H1 (cell line): ENCODE data around the gene CD226. TPM values are rescaled to one million over a fixed set of nuclear protein-coding genes. Genes with fewer than 3 reads are reported as not detected.
A peak's percentile ranks its signal among the peaks of the same experiment; 100 is the strongest.

ENCODE experiments used
- CTCF ChIA-PET: fragments of 300-600 bp; sonication (Branson Sonifier 250); formaldehyde crosslinking; loops from one replicate; lab custom pipeline; 2021; ENCODE audit not compliant: partially characterized antibody; lab: Charles Lee
- POLR2A ChIA-PET: fragments of 300-600 bp; sonication (Branson Sonifier 250); formaldehyde crosslinking; loops from one replicate; lab custom pipeline; 2021; ENCODE audit warnings: inconsistent platforms; ENCODE audit not compliant: partially characterized antibody; lab: Charles Lee
- DNase-seq, 2 experiments: peaks; one replicate each; pipeline versions ENCODE4 v3.0.0 to v3.0.0-alpha.2; 2010 to 2022; ENCODE audit warnings: low spot score in 2 of 2, low read depth in 1 of 2, mixed read lengths in 1 of 2
- FAIRE-seq: peaks from 2 replicates; lab custom pipeline; 2011; peaks lifted over from hg19 to GRCh38; lab: Jason Lieb, UNC
- H2AFZ ChIP-seq: 2 replicates; pipeline ENCODE4 v1.8.1; 2012; ENCODE audit warnings: low read length, inconsistent platforms
- H2AK5ac ChIP-seq: 2 replicates; pipeline ENCODE4 v1.6.1; 2013; ENCODE audit warnings: low read depth, low read length
- H2BK120ac ChIP-seq: replicated peaks from 2 replicates; pipeline ENCODE3; 2013; ENCODE audit warnings: low read depth, low read length, inconsistent platforms
- H2BK12ac ChIP-seq: 2 replicates; pipeline ENCODE4 v1.6.1; 2013; ENCODE audit warnings: low read depth, low read length
- H2BK15ac ChIP-seq: 2 replicates; pipeline ENCODE4 v1.6.1; 2013; ENCODE audit warnings: low read length
- H2BK20ac ChIP-seq: 2 replicates; pipeline ENCODE4 v1.6.1; 2013; ENCODE audit warnings: low read length
- H2BK5ac ChIP-seq: 2 replicates; pipeline ENCODE4 v1.6.1; 2013; ENCODE audit warnings: low read depth, low read length
- H3K14ac ChIP-seq: 2 replicates; pipeline ENCODE4 v1.6.1; 2013; ENCODE audit warnings: inconsistent platforms; ENCODE audit not compliant: insufficient read length
- H3K18ac ChIP-seq: 2 replicates; pipeline ENCODE4 v1.6.1; 2013; ENCODE audit warnings: low read length; ENCODE audit errors: extremely low read depth
- H3K23ac ChIP-seq: 2 replicates; pipeline ENCODE4 v1.6.1; 2013; ENCODE audit warnings: inconsistent platforms; ENCODE audit not compliant: insufficient read length
- H3K23me2 ChIP-seq: 2 replicates; pipeline ENCODE4 v1.6.1; 2013; ENCODE audit warnings: low read depth, low read length
- H3K27ac ChIP-seq: 2 replicates; pipeline ENCODE4 v1.6.1; 2011; ENCODE audit warnings: low read depth, low read length, inconsistent platforms
- H3K27me3 ChIP-seq, 4 experiments: replicated peaks in 1 of 4; 1 replicate in 1 of 4; 2 replicates in 3 of 4; pipeline versions ENCODE4 v1.6.1 to v1.8.1; 2011 to 2013; ENCODE audit warnings: low read length in 3 of 4, mild to moderate bottlenecking in 3 of 4, inconsistent platforms in 2 of 4, mixed read lengths in 2 of 4, moderate library complexity in 1 of 4; ENCODE audit not compliant: control insufficient read depth in 3 of 4, insufficient read depth in 3 of 4; ENCODE audit errors: extremely low read depth in 1 of 4
- H3K36me3 ChIP-seq, 4 experiments: 2 replicates each; pipeline versions ENCODE4 v1.6.1 to v1.8.1; 2011 to 2013; ENCODE audit warnings: mild to moderate bottlenecking in 4 of 4, low read length in 3 of 4, moderate library complexity in 2 of 4, control low read depth in 1 of 4, inconsistent platforms in 1 of 4; ENCODE audit not compliant: insufficient read depth in 4 of 4, control insufficient read depth in 2 of 4
- H3K4ac ChIP-seq: replicated peaks from 2 replicates; pipeline ENCODE3; 2013; ENCODE audit warnings: low read length, low read depth, mixed read lengths, inconsistent platforms; ENCODE audit not compliant: insufficient read length
- H3K4me1 ChIP-seq, 4 experiments: replicated peaks in 1 of 4; 1 replicate in 1 of 4; 2 replicates in 3 of 4; pipeline versions ENCODE4 v1.6.1 to v1.8.1; 2011 to 2013; ENCODE audit warnings: low read length in 3 of 4, inconsistent platforms in 2 of 4, mixed read lengths in 1 of 4; ENCODE audit not compliant: insufficient read depth in 4 of 4, control insufficient read depth in 3 of 4
- H3K4me2 ChIP-seq, 2 experiments: 2 replicates each; pipeline versions ENCODE4 v1.6.1 to v1.8.1; 2011 to 2013; ENCODE audit warnings: low read depth in 2 of 2, low read length in 2 of 2, control low read depth in 1 of 2, inconsistent platforms in 1 of 2, mild to moderate bottlenecking in 1 of 2; ENCODE audit not compliant: insufficient read depth in 1 of 2
- H3K4me3 ChIP-seq, 4 experiments: fragments of 200-600, 300-600 bp in 1 of 4; sonication (generic), shearing (Covaris generic), sonication (Bioruptor Twin) in 1 of 4; 2 replicates each; pipeline versions ENCODE4 v1.5.1 to v1.8.1; 2011 to 2016; ENCODE audit warnings: low read length in 4 of 4, low read depth in 3 of 4, control low read depth in 2 of 4, inconsistent platforms in 2 of 4, mild to moderate bottlenecking in 2 of 4, mixed read lengths in 1 of 4, moderate library complexity in 1 of 4; ENCODE audit not compliant: insufficient read depth in 2 of 4; ENCODE audit errors: extremely low read depth in 1 of 4
- H3K56ac ChIP-seq: replicated peaks from 2 replicates; pipeline ENCODE3; 2013; ENCODE audit warnings: low read depth, mild to moderate bottlenecking, mixed read lengths, low read length, inconsistent platforms; ENCODE audit not compliant: insufficient read length
- H3K79me1 ChIP-seq: 2 replicates; pipeline ENCODE4 v1.6.1; 2013; ENCODE audit warnings: low read depth, low read length, control low read depth
- H3K79me2 ChIP-seq, 2 experiments: 2 replicates each; pipeline versions ENCODE4 v1.6.1 to v1.8.1; 2012 to 2013; ENCODE audit warnings: low read length in 2 of 2, mild to moderate bottlenecking in 2 of 2, inconsistent platforms in 1 of 2; ENCODE audit not compliant: insufficient read depth in 2 of 2, control insufficient read depth in 1 of 2
- H3K9ac ChIP-seq, 4 experiments: replicated peaks in 1 of 4; 1 replicate in 1 of 4; 2 replicates in 3 of 4; pipeline versions ENCODE4 v1.6.1 to v1.8.1; 2011 to 2013; ENCODE audit warnings: low read depth in 3 of 4, low read length in 3 of 4, control low read depth in 2 of 4, mild to moderate bottlenecking in 2 of 4, moderate library complexity in 2 of 4, inconsistent platforms in 1 of 4; ENCODE audit errors: extremely low read depth in 1 of 4
- H3K9me3 ChIP-seq, 2 experiments: 2 replicates each; pipeline versions ENCODE4 v1.6.1 to v1.8.1; 2012 to 2013; ENCODE audit warnings: mild to moderate bottlenecking in 2 of 2, moderate library complexity in 2 of 2, control low read depth in 1 of 2, inconsistent platforms in 1 of 2, low read depth in 1 of 2, low read length in 1 of 2, mixed read lengths in 1 of 2; ENCODE audit not compliant: insufficient read depth in 2 of 2
- H4K20me1 ChIP-seq, 2 experiments: replicated peaks in 1 of 2; 2 replicates each; pipeline versions ENCODE3 to v1.8.1; 2011 to 2013; ENCODE audit warnings: inconsistent platforms in 2 of 2, low read length in 2 of 2, mild to moderate bottlenecking in 1 of 2; ENCODE audit not compliant: insufficient read depth in 2 of 2, control insufficient read depth in 1 of 2
- H4K5ac ChIP-seq: 2 replicates; pipeline ENCODE4 v1.6.1; 2013; ENCODE audit warnings: low read length, low read depth, mixed read lengths, inconsistent platforms; ENCODE audit not compliant: insufficient read length
- H4K8ac ChIP-seq: 2 replicates; pipeline ENCODE4 v1.8.0; 2013; ENCODE audit warnings: mild to moderate bottlenecking, moderate library complexity, low read length, inconsistent platforms; ENCODE audit not compliant: insufficient read depth; ENCODE audit errors: extremely low read depth
- H4K91ac ChIP-seq: replicated peaks from 2 replicates; pipeline ENCODE3; 2013; ENCODE audit warnings: low read length, mixed read lengths, inconsistent platforms; ENCODE audit not compliant: insufficient read length
- ASH2L ChIP-seq: fragments of 200-600, 300-600 bp; sonication (generic); IDR thresholded peaks from one replicate; pipeline ENCODE4 v1.7.1; 2017; ENCODE audit warnings: low read length
- BRCA1 ChIP-seq: IDR thresholded peaks from 2 replicates; pipeline ENCODE4 v1.6.1; 2012; ENCODE audit warnings: low read depth, low read length, improper control_type of control experiment
- CREB1 ChIP-seq: IDR thresholded peaks from 2 replicates; pipeline ENCODE4 v1.6.1; 2012; ENCODE audit warnings: inconsistent platforms
- EP300 ChIP-seq, 2 experiments: IDR thresholded peaks; 1 replicate in 1 of 2; 2 replicates in 1 of 2; pipeline ENCODE4 v1.6.1; 2011 to 2012; ENCODE audit warnings: low read depth in 2 of 2, low read length in 2 of 2, mild to moderate bottlenecking in 2 of 2, borderline replicate concordance in 1 of 2, inconsistent platforms in 1 of 2, moderate library complexity in 1 of 2
- HDAC6 ChIP-seq: IDR thresholded peaks from one replicate; pipeline ENCODE4 v1.7.1; 2012; ENCODE audit warnings: low read depth, mild to moderate bottlenecking, inconsistent platforms, low read length, moderate library complexity
- NRF1 ChIP-seq: IDR thresholded peaks from 2 replicates; pipeline ENCODE4 v1.6.1; 2011; ENCODE audit warnings: mild to moderate bottlenecking, low read depth, low read length, improper control_type of control experiment
- PHF8 ChIP-seq: fragments of 200-600 bp; sonication (generic); conservative IDR thresholded peaks from 2 replicates; pipeline ENCODE4 v1.7.1; 2012; ENCODE audit warnings: low read depth, mild to moderate bottlenecking, inconsistent platforms, low read length, moderate library complexity
- POLR2AphosphoS5 ChIP-seq: IDR thresholded peaks from 2 replicates; pipeline ENCODE4 v1.6.1; 2011; ENCODE audit warnings: low read depth, low read length
- RAD21 ChIP-seq, 2 experiments: IDR thresholded peaks in 1 of 2; conservative IDR thresholded peaks in 1 of 2; 2 replicates each; pipeline ENCODE4 v1.6.1; 2011; ENCODE audit warnings: low read depth in 2 of 2, low read length in 2 of 2, improper control_type of control experiment in 1 of 2, inconsistent platforms in 1 of 2, mild to moderate bottlenecking in 1 of 2, moderate library complexity in 1 of 2
- RBBP5 ChIP-seq: IDR thresholded peaks from 2 replicates; pipeline ENCODE4 v1.7.1; 2012; ENCODE audit warnings: low read depth, mild to moderate bottlenecking, inconsistent platforms, low read length, moderate library complexity, borderline replicate concordance
- SUZ12 ChIP-seq: fragments of 200-600 bp; sonication (generic); IDR thresholded peaks from 2 replicates; pipeline ENCODE4 v1.6.1; 2012; ENCODE audit warnings: mild to moderate bottlenecking, inconsistent platforms, low read length, moderate library complexity, mixed read lengths
- TAF1 ChIP-seq: IDR thresholded peaks from 2 replicates; pipeline ENCODE4 v1.6.1; 2011; ENCODE audit warnings: mild to moderate bottlenecking, low read depth, low read length
- TCF12 ChIP-seq: IDR thresholded peaks from 2 replicates; pipeline ENCODE4 v1.6.1; 2011; ENCODE audit warnings: low read depth, mild to moderate bottlenecking, low read length
- ZNF274 ChIP-seq: IDR thresholded peaks from 2 replicates; pipeline ENCODE4 v1.7.0; 2012; ENCODE audit warnings: low read length, borderline replicate concordance; ENCODE audit errors: extremely low read depth
- WGBS, 2 experiments: shearing (Covaris generic) in 1 of 2; methylation state at CpG; one replicate each; pipeline versions ENCODE4 v1.1.6 to v1.1.7; 2013 to 2015; ENCODE audit warnings: low lambda C conversion rate in 2 of 2, mixed read lengths in 2 of 2, inconsistent platforms in 1 of 2, low coverage in 1 of 2, missing lambda C conversion rate in 1 of 2; ENCODE audit not compliant: insufficient replicate concordance in 2 of 2, insufficient coverage in 1 of 2, insufficient read length in 1 of 2; ENCODE audit errors: extremely low coverage in 1 of 2, missing lambda C conversion rate in 1 of 2; 5-methylcytosine and 5-hydroxymethylcytosine counted together
- polyA plus RNA-seq, 7 experiments: library from polyadenylated mRNA; depleted of rRNA in 3 of 7; stranded (reverse) in 5 of 7; unstranded in 2 of 7; fragments of >200 nt in 5 of 7; fragments of 200-250 nt in 2 of 7; gene quantifications; 1 replicate in 5 of 7; 2 replicates in 1 of 7; 4 replicates in 1 of 7; pipeline versions ENCODE4 v1.2.1 to v1.2.3, GENCODE V29; 2011 to 2013; ENCODE audit warnings: missing spikeins in 2 of 7, mixed read lengths in 2 of 7
- total RNA-seq: library from RNA; stranded (reverse); fragmentation: NEBNext Ultra II Directional; extraction: Animal tissue kit (Norgen Biotek cat#: 25700); gene quantifications from 2 replicates; pipeline ENCODE4 v1.2.1, GENCODE V29; 2021
- TF ChIP-seq, protein P1 (sequence below): IDR thresholded peaks from 2 replicates; pipeline ENCODE4 v1.6.1; 2011; ENCODE audit warnings: low read depth, mild to moderate bottlenecking, low read length; ENCODE audit not compliant: insufficient read depth

Gene CD226
- total and polyA plus RNA-seq, 2 of the 8 experiments (the other 6 are each of a cell fraction or from before 2014, with no cell fraction given) = not detected

- Histone ChIP-seq H2AFZ (no peak overlapping the region), H2BK12ac (no peak overlapping the region), H3K9ac (no peak overlapping the region), H2BK120ac (no peak overlapping the region), H3K27me3 (no peaks in the 10 kb centered on the region), H3K36me3 (no peaks in the 10 kb centered on the region), H3K23ac (no peak overlapping the region), H3K4me3 (no peak overlapping the region), H3K4me2 (no peak overlapping the region), H2BK20ac (no peak overlapping the region), H3K18ac (no peak overlapping the region), H4K91ac (peak overlapping the region; percentile 9), H2BK5ac (no peak overlapping the region), H3K4me1 (no peaks in the 10 kb centered on the region), H3K27ac (no peak overlapping the region), H3K4ac (no peak overlapping the region), H3K56ac (no peak overlapping the region), H4K20me1 (no peaks in the 10 kb centered on the region), H3K9me3 (no peaks in the 10 kb centered on the region), H3K79me1 (no peaks in the 10 kb centered on the region), H3K79me2 (no peaks in the 10 kb centered on the region), H3K23me2 (no peaks in the 10 kb centered on the region), H2AK5ac (no peak overlapping the region), H2BK15ac (no peak overlapping the region), H4K5ac (no peak overlapping the region), H3K14ac (no peak overlapping the region), H4K8ac (peak overlapping the region; percentile 39; the same call in 1 of the 2 replicates)
- ChIA-PET CTCF (no interaction called here), POLR2A (no interaction called here)
- WGBS, 2 experiments = 88% methylated on average over 4 of the region's 4 CpGs; no CpG with 5 or more reads in 1 of the 2 experiments
- FAIRE-seq (no peak), DNase-seq (no peak)
- TF ChIP-seq TAF1 = no peak
- TF ChIP-seq ASH2L = no peak
- TF ChIP-seq CREB1 = no peak
- no peak for TF ChIP-seq BRCA1
- TF ChIP-seq TCF12 = no peak
- TF ChIP-seq POLR2AphosphoS5 = no peak
- no peak for TF ChIP-seq RAD21 (IDR thresholded peaks at IDR 0.05 in 1 of 2, conservative IDR thresholded peaks at IDR 0.05 in 1 of 2; ENCODE audit: low read depth in 2 of 2, low read length in 2 of 2)
- no peak for TF ChIP-seq ZNF274
- TF ChIP-seq PHF8 = no peak
- no peak for TF ChIP-seq HDAC6
- TF ChIP-seq, protein P1, sequence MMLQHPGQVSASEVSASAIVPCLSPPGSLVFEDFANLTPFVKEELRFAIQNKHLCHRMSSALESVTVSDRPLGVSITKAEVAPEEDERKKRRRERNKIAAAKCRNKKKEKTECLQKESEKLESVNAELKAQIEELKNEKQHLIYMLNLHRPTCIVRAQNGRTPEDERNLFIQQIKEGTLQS = no peak
- TF ChIP-seq SUZ12 = no peak
- TF ChIP-seq NRF1 = no peak
- TF ChIP-seq RBBP5 = no peak
- no peak for TF ChIP-seq EP300 (IDR thresholded peaks at IDR 0.05; ENCODE audit: borderline replicate concordance in 1 of 2, low read depth in 2 of 2, low read length in 2 of 2)
Measured at GRCh38 chr18:69885355-69885754, 62.3 kb downstream of the CD226 start.
